Skeletal muscle cell (primary cell): ENCODE measurements around the gene GTF3C2.
"Not testable (repeated sequence)": the region's sequence is repeated elsewhere in the genome, so short reads cannot be mapped to it uniquely, and the experiment has no call there.

Experiments used
- DNase-seq: peaks from one replicate; pipeline ENCODE4 v3.0.0-alpha.2; 2010; ENCODE audit warnings: low read depth
- H3K4me3 ChIP-seq: 2 replicates; pipeline ENCODE4 v1.5.1; 2011; ENCODE audit warnings: low read depth, mild to moderate bottlenecking, control low read depth, low read length, moderate library complexity

The GTF3C2 gene

GRCh38 chr2:27306136-27306535 lies 50.4 kb downstream of the GTF3C2 start:
- DNase-seq, result no peak
- no peak overlapping the region for H3K4me3 ChIP-seq

GRCh38 chr2:27305516-27305915 lies 51.0 kb downstream of the GTF3C2 start:
- H3K4me3 ChIP-seq, result no peak overlapping the region
- no peak for DNase-seq

- no peak overlapping the region for H3K4me3 ChIP-seq
- DNase-seq, result no peak
Observed at GRCh38 chr2:27304488-27305240, 51.9 kb downstream of the GTF3C2 start.

- DNase-seq, result no peak
- no peak overlapping the region for H3K4me3 ChIP-seq
Observed at GRCh38 chr2:27303093-27304025, 53.2 kb downstream of the GTF3C2 start.

- not testable (repeated sequence) for DNase-seq, H3K4me3 ChIP-seq
Observed at GRCh38 chr2:27300606-27301005, 56.0 kb downstream of the GTF3C2 start.

- H3K4me3 ChIP-seq, result no peak overlapping the region
- no peak for DNase-seq
Observed at GRCh38 chr2:27298391-27299080, 58.0 kb downstream of the GTF3C2 start.

- no peak for DNase-seq
- H3K4me3 ChIP-seq, result no peak overlapping the region
Observed at GRCh38 chr2:27297195-27297594, 59.4 kb downstream of the GTF3C2 start.

- H3K4me3 ChIP-seq, result no peak overlapping the region
- no peak for DNase-seq
Observed at GRCh38 chr2:27296481-27296880, 60.1 kb downstream of the GTF3C2 start.

- no peak for DNase-seq
Observed at GRCh38 chr2:27294928-27295327, 61.6 kb downstream of the GTF3C2 start.

GRCh38 chr2:27291865-27292264 lies 64.7 kb downstream of the GTF3C2 start:
- no peak for DNase-seq
- no peak overlapping the region for H3K4me3 ChIP-seq

More at GRCh38 chr2:27294928-27295327, 61.6 kb downstream of the GTF3C2 start:
- H3K4me3 ChIP-seq, result no peak overlapping the region

GRCh38 chr2:27290549-27290948 lies 66.0 kb downstream of the GTF3C2 start:
- no peak for DNase-seq
- no peak overlapping the region for H3K4me3 ChIP-seq

GRCh38 chr2:27288610-27289009 lies 68.0 kb downstream of the GTF3C2 start:
- H3K4me3 ChIP-seq, result no peak overlapping the region
- no peak for DNase-seq

GRCh38 chr2:27285481-27285880 lies 71.1 kb downstream of the GTF3C2 start:
- H3K4me3 ChIP-seq, result no peak overlapping the region
- DNase-seq, result no peak

GRCh38 chr2:27284996-27285395 lies 71.6 kb downstream of the GTF3C2 start:
- no peak overlapping the region for H3K4me3 ChIP-seq

GRCh38 chr2:27282892-27283291 lies 73.7 kb downstream of the GTF3C2 start:
- H3K4me3 ChIP-seq, result no peak overlapping the region
- no peak for DNase-seq

More at GRCh38 chr2:27284996-27285395, 71.6 kb downstream of the GTF3C2 start:
- DNase-seq, result no peak

- H3K4me3 ChIP-seq, result no peak within 1 kb of the TSS
- no peak for DNase-seq
Observed at GRCh38 chr2:27281855-27282559, 74.6 kb downstream of the GTF3C2 start, which contains the start of gene TRIM54. TSS of gene TRIM54 (plus strand) at chr2:27282429. CDS start at chr2:27282732, 303 bp downstream.

- DNase-seq, result no peak
- no peak overlapping the region for H3K4me3 ChIP-seq
Observed at GRCh38 chr2:27281442-27281841, 75.1 kb downstream of the GTF3C2 start.

GRCh38 chr2:27280826-27281225 lies 75.7 kb downstream of the GTF3C2 start:
- no peak overlapping the region for H3K4me3 ChIP-seq
- no peak for DNase-seq

- H3K4me3 ChIP-seq, result no peak overlapping the region
- DNase-seq, result no peak
Observed at GRCh38 chr2:27278010-27278409, 78.6 kb downstream of the GTF3C2 start.
